Measurements from ENCODE around the gene DNAJC18. TPM values are rescaled to one million over a fixed set of nuclear protein-coding genes. Genes with fewer than 3 reads are reported as not detected.

Gene DNAJC18
- total and polyA plus RNA-seq, 2 of the 4 experiments (the other 2 are of a cell fraction), result 8.5 to 11.1 TPM

DNA sequence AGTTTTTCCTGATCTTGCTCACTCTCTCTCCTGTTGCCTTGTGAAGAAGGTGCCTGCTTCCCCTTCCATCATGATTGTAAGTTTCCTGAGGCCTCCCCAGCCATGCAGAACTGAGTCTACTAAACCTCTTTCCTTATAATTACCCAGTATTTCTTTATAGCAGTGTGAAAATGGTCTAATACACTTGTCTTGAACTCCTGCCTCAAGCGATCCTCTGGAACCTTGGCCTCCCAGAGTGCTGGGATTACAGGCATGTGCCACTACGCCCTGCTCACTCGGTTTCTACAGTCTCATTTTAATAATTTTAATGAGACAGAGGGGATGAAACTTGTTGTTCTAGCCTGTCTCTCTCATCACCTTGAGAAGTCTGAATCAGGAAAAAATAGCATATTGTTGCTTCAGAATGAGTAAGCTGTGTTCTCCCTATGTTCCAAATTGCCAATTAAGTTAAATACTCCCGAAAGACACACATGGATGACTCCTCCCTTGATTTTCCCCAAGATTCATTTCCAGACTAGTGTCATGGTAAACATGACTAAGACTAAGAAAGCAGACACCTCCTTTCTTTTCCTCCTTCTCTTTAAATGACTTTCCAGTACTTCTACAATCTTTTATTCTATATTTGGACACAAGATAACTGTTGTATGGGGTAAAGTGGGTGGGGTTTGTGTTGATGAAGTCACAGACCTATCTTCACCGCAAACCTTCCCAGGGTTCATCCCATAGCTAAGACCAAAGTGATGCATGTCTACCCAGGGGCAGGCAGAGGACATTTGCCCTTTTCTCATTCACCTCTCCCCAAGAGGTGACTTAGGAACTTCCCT is 7.8 kb upstream of the DNAJC18 start:
- dilution Hi-C loops (cut with HindIII; ENCODE audit: low sequenced_read_pairs, unreplicated experiment), result no loop called here
- Histone ChIP-seq H3K79me1 (ENCODE audit: low read depth in 1 of 2, low read length in 2 of 2) (0 out of 4 replicates have a peak, but pooled peaks cover 0 to 7% of the 10 kb centered on the region in 2 experiments), H3K9ac (ENCODE audit: low read depth, low read length) (no peak overlapping the region), H4K91ac (ENCODE audit: insufficient read depth, low read depth, low read length) (no peak overlapping the region), H4K20me1 (ENCODE audit: insufficient read depth, low read length) (no peaks in the 10 kb centered on the region), H3K36me3 (ENCODE audit: control insufficient read depth, insufficient read depth, low read length) (no peaks in the 10 kb centered on the region), H3K56ac (ENCODE audit: extremely low read depth, insufficient read depth, low read length) (no peak overlapping the region), H3K27me3 (ENCODE audit: control insufficient read depth, insufficient read depth, low read length) (no peaks in the 10 kb centered on the region), H3K23ac (ENCODE audit: low read depth, low read length) (peak overlapping the region; percentile 13; the same call in 1 of the 2 replicates), H2BK120ac (ENCODE audit: low read depth, low read length) (peak overlapping the region; percentile 14), H2AK9ac (replicated peaks; ENCODE audit: low read depth, low read length, poor library complexity) (no peak overlapping the region), H3K4me2 (ENCODE audit: low read depth, low read length) (no peak overlapping the region), H3K27ac (ENCODE audit: insufficient read depth, low read length) (no peak overlapping the region), H4K8ac (ENCODE audit: low read depth in 2 of 2, low read length in 2 of 2) (peak overlapping the region in 1 of 2 experiments; percentile 29; a peak in 2 of 4 replicates), H3K14ac (replicated peaks; ENCODE audit: low read depth, low read length) (peak overlapping the region; percentile 29; the same call in 1 of the 2 replicates), H2AK5ac (ENCODE audit: low read depth, low read length) (no peak overlapping the region), H3K4me1 (ENCODE audit: control insufficient read depth, insufficient read depth, low read length) (peaks cover 14% of the 10 kb centered on the region), H3K18ac (ENCODE audit: low read depth, low read length) (peak overlapping the region; percentile 28; the same call in 1 of the 2 replicates), H3K9me1 (ENCODE audit: insufficient read depth, low read length) (peaks cover 32% of the 10 kb centered on the region), H2BK20ac (ENCODE audit: low read depth, low read length) (peak overlapping the region; percentile 78; the same call in 1 of the 2 replicates), H3K9me3 (ENCODE audit: control insufficient read depth, insufficient read depth, low read length) (no peaks in the 10 kb centered on the region), H2AFZ (replicated peaks; ENCODE audit: low read length, poor library complexity) (no peak overlapping the region), H3K4me3 (ENCODE audit: insufficient read depth, low read depth, low read length) (no peak overlapping the region), H2BK15ac (ENCODE audit: low read depth, low read length) (0 out of 3 replicates have a peak overlapping the region, but pooled peaks have one; percentile 84), H4K5ac (ENCODE audit: low read depth, low read length) (no peak overlapping the region; the same call in 1 of the 2 replicates), H3K4ac (ENCODE audit: low read depth, low read length) (peak overlapping the region; percentile 53; the same call in 1 of the 2 replicates), H2BK5ac (ENCODE audit: low read depth, low read length, poor library complexity, severe bottlenecking) (peak overlapping the region; percentile 9)
- BruUV-seq (replicated peaks), result no TSS peak
- POLR2A ChIA-PET (ENCODE audit: unreplicated experiment), result no interaction called here
- intact Hi-C loops (cut with micrococcal nuclease), result no loop called here
- ATAC-seq (ENCODE audit: low read depth) (no peak), DNase-seq (peak; percentile 35)
- WGBS, 2 experiments (ENCODE audit: extremely low coverage in 2 of 2, insufficient read length in 1 of 2), result 71% methylated on average over 1 of the region's 5 CpGs; no CpG with 5 or more reads in 1 of the 2 experiments
- CTCF ChIA-PET, result no interaction called here
- TF ChIP-seq CEBPB (IDR thresholded peaks at IDR 0.05; ENCODE audit: low read depth, low read length), result no peak
- in situ Hi-C loops (cut with MboI; ENCODE audit: low sequenced_read_pairs), result no loop called here
